Measurements from ENCODE around the gene PTTG1IP2.
A peak's percentile ranks its signal among the peaks of the same experiment; 100 is the strongest.
"Not testable (repeated sequence)": the region's sequence is repeated elsewhere in the genome, so short reads cannot be mapped to it uniquely, and the experiment has no call there.

PTTG1IP2 gene

DNA sequence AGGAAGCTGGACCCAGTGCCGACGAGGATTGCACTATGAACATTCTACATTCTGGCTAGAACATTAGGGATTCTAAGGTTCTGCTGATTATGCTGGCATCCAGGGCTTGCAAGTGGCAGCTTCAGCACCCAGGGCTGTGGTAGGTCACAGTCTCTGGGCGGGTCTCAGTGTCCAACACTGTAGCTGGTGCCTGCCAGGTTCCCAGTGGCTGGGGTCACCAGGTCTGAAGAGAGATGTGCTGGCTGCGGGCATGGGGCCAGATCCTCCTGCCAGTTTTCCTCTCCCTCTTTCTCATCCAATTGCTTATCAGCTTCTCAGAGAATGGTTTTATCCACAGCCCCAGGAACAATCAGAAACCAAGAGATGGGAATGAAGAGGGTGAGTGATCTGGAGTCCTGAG lies at the start of gene PTTG1IP2:
Gene PTTG1IP2 (plus strand): TSS at position 86 of the 400 bp plus-strand sequence. CDS start 148 bp downstream, at position 234.
- DNase-seq: no peak

DNA sequence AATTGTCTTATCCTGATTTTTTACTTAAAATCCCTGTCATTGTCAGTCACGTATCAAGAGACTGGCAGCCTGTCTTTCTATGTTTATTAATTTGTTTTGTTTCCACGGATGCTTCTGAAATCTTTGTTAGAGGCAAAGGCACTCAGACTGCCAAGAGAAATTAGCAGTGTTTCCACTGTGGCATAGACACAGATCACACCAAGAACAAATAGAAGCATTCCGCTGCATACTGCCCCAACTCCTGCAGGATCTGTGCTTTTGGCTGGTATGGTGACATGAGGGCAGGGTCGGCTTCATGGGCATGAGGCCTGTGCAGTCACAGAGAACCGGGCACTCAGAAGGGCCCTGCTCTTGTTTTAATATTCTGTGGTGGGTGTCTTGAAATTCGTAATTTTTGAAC lies 47.8 kb upstream of the PTTG1IP2 start:
- no peak for DNase-seq

DNA sequence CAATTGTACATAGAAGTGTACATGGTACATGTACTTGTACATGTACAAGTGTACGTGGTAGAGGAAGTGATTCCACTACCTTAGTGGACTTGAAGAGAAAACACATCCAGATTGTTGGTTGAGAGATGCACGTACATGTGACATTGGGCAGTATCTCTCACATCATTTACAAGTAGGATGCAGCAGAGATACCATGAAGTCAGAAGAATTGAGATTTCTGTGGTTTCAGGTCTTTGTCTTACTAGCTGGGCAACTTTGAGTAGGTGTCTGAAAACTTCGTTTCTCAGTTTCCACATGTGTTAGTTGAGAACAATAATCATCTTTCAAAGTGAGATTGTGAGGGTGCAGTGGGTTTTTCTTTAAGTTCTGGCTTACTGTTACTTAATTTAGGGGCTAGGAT lies 44.7 kb upstream of the PTTG1IP2 start:
- no peak for DNase-seq

DNA sequence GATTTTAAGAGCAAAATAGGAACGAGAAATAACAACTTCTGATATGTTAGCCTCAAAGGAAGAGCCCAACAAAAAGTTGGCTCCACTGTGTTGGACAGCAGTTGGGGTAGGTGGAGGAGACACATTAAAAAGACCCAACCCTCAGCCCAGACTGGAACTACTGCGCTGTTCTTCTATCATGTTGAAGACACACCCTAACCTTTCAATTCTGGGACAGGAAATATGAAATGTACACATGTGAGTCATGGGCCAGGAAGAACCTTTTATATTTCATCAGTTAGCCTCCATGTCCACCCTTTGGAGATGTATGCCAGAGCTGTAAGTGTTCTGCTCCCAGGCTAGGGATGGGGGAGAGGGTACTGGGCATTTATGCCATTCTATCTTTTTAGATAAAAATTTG lies 44.1 kb upstream of the PTTG1IP2 start:
- DNase-seq: no peak

DNA sequence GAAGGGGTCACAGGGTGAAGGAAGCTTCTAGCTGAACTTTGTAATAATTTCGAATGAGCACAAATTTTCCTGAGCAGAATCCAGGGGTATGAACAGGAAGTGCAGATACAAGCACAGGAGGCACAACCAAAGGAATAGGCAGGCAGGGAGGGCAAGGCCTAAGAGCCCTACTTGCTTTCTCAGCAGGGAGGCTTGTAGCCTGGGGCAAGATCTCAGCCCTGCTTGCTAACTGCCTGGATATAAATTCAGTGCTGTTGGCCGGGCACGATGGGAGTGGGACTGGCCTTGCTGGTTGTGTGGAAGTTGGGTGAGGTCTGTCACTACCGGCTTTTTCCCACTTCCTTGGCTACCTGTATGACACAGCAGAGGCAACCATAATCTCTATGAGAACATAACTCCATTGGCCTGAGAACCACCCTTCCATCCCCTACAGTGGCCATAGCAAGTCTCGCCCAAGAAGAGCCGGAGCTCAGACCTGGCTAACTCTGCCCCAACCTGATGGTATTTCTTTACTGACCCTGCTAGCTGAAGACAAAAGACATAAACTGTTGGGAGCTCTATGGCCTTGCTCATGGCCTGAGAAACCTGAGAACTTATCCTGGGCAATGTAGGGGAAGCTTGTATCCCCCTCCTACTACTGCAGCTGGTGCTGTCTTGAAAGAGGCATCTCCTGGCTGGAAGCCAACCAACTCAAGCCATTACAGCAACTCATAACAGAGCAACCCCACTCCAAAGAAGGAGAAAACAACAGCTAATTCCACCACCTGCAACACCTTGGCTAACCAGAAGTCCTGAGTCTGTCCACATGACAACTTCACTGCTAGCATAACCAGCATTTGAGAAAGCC lies 38.6 kb upstream of the PTTG1IP2 start:
- no peak for DNase-seq

DNA sequence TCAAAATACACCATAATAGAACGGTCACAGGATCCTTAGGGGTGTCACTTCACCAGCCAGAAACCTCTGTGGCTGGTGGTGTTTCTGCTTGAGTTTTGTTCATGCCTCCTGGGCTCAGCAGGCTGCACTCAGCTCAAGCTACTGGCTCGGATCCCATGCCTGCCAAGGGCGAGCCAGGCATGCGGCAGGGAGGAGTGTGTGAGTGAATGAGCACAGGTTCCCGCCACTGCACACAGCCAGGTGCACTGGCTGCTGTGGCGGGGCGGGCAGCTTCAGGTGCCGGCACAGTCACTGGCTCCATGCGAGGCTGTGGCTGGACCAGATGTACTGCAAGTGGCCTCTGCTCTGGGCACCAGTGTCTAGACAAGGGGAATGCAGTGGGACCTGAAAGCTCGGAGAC lies 36.7 kb upstream of the PTTG1IP2 start:
- DNase-seq: no peak

DNA sequence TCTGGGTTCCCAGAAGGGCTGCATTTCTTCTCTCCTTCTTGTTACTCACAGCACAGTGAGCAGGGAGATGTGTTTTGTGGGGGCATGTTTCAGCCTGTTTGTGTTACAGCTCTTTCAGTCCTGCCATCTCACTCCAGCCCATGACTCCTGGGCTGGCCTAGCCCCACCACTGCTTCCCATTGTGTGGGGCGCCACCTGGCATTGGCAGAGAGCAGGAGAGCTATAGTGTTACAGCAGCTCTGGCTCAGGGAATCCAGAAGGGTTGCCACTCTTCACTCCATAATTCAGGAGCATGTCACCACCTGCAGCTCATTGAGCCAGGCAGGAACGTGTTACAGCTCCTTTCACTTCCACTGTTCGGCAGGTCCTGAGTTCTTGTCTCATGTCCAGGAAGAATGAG lies 36.2 kb upstream of the PTTG1IP2 start:
- no peak for DNase-seq

DNA sequence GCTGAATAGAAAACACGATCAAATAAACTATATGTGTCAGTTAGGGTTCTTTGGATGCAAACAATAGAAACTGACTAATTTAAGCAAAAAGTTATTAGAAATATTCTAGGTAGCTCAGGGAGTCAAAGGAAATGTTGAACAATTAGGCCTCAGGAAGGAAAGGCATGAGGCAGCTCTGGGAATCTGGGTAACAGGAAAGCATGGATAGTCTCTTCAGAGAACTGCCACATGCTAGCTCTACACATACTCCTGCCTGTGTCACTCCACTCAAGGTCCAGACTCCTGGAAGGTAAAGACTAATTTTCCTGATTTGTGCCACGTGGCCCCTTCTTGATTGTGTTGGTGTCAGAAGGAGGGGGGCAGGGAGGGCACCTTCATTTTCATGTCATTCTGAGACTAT lies 23.8 kb upstream of the PTTG1IP2 start:
- DNase-seq: no peak

DNA sequence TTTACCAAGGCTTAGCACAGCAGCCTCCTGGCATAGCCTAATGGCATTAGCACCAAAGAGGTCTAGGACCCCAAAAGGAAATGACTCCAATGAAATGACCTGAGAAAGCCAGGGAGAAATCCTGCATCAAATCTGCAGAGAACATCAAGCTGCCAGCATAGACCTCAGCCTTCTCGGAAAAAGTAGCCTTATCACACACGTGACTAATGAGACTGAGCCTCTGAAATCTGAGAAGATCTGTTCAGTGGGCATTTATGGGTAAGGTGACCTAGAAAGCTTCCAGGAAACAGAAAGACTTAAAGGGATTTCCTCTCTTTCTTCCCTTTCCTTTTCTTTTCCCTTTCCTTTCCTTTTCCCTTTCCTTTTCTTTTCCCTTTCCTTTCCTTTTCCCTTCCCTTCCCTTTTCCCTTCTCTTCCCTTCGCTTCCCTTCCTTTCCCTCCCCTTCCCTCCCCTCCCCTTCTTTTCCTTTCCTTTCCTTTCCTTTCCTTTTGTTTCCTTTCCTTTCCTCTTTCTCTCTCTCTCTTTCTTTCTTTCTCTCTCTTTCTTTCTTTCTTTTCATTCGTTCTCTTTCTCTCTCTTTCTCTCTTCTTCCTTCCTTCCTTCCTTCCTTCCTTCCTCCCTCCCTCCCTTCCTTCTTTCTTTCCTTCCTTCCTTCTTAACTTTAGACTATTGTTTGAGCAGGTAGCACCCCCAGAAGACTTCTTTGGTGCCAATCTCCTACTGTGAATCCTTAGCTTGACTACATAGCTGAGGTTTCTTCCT lies 23.1 kb upstream of the PTTG1IP2 start:
- no peak for DNase-seq

DNA sequence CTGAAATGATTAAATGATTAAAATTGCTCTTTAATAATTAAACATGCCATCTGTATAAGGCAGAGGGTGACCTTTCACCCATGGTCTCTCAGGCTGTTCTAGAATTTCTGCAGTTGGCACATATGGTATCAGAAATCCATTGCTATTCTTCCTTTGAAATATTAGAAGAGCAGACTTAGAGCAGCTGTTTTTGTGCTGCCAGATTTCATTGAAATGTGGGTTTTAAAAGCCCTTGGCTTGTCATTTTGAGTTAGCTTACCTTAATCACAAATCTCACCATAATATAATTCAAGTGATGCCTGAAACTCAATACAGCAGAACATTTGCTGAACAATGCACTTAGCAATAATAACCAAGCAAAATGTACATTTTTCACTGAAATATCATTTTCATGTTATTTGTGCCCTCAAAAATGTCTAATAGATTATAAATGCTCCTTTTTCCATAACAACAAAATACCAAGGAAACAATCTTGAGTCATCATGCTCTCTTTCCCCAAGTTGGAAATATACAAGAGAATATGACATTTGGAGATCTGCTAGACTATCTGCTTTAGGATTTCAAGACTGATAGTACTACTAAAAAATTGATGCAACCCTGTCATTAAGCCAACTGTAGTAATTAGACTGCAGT lies 16.1 kb upstream of the PTTG1IP2 start:
- no peak for DNase-seq

DNA sequence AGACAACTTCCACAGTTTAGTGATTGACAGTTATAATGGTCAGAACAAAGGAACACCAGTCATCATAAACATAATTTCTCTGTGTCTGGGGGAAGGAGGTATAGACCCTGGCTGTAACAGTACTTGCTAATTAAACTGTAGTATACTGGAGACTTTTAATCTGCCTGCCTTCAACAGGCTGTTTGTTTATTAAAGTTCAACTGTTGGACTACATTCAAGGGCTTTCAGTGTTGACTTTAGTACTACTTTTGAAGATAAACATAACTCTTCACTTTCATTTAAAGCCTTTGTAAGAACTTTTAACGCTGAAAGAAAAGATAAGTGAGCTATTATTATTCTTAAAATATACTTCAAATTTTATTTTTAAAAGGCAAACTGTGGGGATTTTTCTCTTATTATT lies 15.5 kb upstream of the PTTG1IP2 start:
- DNase-seq: no peak

DNA sequence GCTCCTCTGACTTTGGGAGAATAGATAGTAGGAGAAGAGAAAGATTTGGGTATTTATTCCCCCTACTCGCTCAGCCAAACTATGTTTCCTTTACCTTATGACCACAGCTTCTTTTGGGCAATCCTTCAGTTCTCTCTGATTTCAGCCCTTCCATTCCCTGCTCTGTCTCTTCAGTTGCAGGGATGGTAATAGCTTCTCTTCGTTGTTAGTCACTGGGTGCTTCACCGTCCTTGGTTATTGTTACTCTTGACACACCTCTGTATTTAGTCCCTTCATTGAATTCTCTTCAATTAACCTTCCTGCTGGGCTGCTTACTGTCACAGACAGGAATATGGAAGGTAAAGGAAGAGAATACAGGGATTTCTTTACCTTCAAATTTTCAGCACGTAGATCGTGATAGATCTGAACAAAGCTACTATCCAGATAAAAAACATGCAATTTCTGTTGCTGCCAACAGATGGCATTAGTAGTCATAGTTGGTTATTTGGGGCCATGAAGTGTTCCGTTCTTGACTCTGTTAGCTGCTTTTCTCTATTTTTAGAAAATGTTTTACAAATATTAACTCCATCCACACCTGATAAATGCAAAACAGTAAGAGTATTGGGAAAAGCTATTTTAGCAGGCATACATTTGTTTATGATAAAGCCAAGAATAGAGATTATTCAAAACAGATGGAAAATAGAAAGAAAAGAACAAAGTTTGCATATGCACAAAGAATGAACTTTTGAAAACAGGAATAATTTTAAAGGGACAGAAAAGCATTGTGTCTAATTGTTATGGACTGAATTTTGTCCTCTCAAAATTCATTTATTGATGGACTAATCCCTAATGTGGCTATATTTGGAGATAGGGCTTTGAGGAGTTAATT lies 14.0 kb upstream of the PTTG1IP2 start:
- peak; percentile 66 for DNase-seq

DNA sequence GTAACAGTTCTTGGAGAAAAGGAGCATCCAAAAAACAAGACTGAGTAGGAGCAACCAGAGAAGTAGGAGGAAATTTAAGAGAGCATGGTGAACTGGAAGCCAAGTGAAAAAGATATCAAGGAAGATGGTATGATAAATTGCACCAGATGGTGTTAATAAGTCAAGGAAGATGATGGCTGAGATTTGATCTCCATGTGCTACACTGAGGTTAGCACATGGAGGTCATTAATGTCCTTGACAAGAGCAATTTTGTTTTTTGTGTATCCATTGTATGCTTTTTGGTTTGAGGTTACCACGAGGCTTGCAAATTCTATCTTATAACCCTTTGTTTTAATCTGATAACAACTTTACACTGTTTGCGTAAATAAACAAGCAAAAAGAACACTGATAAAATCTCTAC lies 11.3 kb upstream of the PTTG1IP2 start:
- DNase-seq: no peak

DNA sequence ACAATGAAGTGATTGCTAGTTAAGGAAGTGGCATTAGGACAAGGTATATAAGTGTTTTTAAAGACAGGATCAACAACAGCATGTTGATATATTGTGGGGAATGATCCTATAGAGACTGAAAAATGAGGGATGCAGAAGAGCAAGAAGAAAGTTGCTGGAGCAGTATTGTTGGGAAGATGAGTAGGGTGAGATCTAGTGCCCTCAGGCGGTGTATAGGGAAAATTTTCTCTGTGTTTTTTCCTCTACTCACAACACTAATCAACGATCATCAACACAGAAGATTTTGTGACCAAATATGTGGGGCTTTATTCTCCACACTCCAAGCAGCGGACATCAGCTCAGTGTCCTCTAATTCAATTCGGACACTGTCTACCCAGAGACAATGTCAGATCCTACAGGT lies 9.6 kb upstream of the PTTG1IP2 start:
- DNase-seq: no peak

DNA sequence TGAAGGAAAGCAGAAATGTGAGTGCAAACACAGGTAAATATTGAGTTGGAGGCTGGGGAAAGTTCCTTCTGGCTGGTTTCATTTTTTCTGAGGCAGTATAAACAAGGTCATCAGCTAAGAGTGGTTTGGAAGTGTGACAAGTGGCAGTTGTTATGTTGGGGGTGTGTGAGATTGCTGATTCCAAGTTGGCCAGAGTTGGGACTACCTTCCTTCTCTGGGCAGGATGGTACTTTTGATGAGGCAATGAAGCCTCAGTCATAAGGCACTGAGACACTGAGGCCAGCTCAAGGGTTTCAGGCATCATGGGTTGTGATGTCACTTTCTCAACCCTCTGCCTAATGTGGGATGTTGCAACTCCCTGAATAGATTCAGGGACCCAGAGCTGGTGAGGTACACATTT lies 8.2 kb upstream of the PTTG1IP2 start:
- no peak for DNase-seq

DNA sequence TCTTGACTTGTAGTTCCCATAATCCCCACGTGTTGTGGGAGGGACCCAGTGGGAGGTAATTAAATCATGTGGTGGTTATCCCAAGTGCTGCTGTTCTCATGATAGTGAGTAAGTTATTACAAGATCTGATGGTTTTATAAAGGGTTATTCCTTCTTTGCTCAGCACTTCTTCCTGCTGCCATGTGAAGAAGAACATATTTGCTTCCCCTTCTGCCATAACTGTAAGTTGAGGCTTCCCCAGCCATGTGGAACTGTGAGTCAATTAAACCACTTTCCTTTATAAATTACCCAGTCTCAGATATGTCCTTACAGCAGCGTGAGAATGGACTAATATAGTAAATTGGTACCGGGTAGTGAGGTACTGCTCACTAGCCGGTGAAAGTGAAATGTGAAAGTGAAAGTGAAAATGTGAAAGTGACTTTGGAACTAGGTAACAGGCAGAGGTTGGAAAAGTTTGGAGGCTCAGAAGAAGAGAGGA lies 6.2 kb upstream of the PTTG1IP2 start:
- DNase-seq: not testable (repeated sequence)

DNA sequence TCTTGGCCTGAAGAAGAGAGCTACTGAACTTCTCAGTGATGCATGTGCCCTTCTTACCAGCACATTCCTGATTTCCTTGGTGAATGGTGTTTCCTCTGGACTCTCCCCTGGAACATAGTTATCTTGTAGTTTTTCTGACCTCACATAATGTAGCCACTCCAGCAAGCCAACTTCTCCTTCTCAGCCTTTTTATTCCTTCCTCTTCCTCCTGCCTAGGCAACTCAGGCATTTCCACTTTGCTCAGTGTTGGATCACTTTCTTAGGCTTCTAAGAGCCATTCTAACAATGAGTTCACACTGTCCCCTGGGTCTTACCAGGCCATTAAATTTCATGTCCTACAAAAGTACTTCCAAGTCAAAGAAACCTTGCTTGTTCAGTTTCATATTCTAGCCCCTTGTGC lies 3.6 kb upstream of the PTTG1IP2 start:
- no peak for DNase-seq

DNA sequence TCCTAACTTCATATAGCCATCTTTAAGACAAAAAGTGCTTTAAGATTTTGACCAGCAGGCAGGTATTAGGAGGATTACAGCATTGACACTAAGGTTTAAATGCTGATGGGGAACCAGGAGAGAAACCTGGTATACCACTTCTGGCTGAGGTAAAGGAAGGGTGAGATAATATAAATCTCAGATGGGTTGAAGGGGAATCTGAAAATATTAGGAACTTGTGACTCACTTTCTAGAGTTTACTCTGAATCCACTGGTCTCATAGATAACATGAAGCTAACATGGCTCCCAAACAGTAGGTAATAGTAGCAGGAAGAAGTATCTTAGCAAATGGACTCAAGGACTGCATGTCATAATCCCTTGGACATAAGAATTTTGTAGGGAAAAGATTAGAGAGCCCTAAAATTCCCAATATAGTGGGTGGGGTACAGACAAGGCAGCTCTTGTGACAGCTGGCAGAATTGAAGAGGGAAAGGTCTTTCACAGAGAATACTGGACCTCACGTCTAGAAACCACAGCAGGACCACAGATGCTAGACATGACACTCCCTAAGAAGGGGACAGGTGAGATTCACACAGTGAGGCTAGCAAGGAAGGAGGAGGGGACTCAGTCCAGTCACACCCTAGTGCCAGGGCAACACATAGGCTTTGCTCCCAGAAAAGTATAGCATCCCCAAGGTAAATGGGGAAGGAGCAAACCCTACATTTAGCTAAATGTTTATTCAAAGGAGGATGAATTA lies 3.5 kb downstream of the PTTG1IP2 start:
- no peak for DNase-seq

DNA sequence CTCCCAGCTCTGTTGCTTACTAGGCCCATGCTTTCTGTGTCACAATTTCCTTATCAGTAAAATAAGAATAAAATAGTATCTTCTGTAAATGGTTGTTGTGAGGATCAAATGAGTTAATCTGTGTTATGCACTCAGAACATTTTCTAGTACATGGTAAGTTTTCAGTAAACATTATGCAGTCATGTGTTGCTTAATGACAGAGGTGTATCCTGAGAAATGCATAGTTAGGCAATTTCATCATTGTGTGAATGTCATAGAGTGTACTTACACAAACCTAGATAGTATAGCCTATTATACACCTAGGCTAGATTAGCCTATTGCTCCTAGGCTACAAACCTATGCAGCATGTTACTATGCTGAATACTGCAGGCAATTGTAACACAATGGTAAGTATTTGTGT lies 4.4 kb downstream of the PTTG1IP2 start:
- DNase-seq: no peak

DNA sequence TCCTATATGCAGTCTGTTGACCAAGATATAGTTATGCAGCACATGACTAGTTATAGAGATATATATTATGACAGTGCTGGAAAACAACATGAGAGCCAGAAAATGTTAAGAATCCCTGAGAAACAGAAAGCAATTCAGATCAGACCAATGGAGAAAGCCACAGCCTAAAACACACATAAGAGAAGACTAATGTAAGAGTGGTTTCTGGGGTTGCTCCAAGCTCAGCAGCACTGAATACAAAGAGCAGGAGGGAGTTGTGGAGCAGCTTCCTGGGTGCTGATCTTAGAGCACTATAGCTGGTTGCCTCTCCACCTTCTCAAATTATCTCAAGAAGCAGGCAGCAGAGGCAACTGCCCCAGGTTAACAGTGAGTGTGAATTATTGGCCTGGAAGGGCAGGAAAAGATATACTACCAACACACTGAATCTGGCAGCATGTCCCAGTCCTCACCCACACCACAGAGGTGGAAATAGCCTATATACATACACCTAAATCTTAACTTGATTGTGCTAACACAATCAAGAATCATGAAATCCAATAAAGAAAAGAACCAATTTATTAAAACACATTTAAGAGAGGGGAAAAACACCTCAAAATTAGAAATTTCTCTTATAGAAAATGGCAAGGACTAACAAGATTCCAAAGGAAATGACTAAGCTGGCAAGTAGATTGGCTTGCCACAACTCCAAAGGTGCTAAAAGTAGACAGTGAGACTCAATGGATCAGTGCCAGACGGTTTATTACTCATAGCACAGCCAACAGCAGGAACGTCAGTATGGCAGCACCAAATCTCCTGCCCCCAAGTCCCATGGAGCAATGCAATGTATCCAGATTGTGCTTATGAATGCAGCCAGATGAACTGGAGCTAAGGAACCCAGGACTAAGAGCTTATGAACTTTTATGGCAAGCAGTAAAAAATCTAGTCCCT lies 5.1 kb downstream of the PTTG1IP2 start:
- no peak for DNase-seq

DNA sequence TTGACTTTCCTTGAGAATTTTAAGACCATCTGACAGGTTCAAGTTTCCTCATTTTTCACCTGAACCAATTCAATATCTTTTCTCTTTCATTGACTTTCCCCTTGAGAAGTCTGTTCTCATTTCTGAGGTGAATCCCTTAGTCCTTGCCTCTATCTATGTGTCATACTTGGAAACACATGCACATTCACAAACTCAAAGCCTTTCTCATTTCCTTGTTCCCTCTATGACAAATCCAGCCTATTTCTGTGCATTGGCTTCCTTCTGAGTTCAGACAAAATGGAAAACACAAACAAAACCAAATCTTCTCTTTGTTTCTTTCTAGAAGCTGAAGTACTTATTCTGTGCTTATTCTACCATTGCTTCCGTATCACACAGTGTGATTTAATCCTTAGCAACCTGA lies 13.8 kb downstream of the PTTG1IP2 start:
- no peak for DNase-seq

All from NCI-H82 (cell line).